Measurements from ENCODE around the gene PLOD3. TPM values are rescaled to one million over a fixed set of nuclear protein-coding genes. Genes with fewer than 3 reads are reported as not detected.

Gene PLOD3
- total and polyA plus RNA-seq, 9 of the 15 experiments (the other 6 are each of a cell fraction or from before 2014, with no cell fraction given) = 2.8 to 101 (median 30.9) TPM

- TF ChIP-seq NFIC (IDR thresholded peaks at IDR 0.05) (no peak), RAD21 (CRISPR knock-in tag; conservative IDR thresholded peaks at IDR 0.05 in 1 of 2, IDR thresholded peaks at IDR 0.05 in 1 of 2) (peak in 1 of 2 experiments; percentile 37; a peak in 2 of 4 replicates), RBM22 (IDR thresholded peaks at IDR 0.05; ENCODE audit: low read depth, low read length, poor library complexity, severe bottlenecking) (no peak)
- TF ChIP-seq, protein P1, sequence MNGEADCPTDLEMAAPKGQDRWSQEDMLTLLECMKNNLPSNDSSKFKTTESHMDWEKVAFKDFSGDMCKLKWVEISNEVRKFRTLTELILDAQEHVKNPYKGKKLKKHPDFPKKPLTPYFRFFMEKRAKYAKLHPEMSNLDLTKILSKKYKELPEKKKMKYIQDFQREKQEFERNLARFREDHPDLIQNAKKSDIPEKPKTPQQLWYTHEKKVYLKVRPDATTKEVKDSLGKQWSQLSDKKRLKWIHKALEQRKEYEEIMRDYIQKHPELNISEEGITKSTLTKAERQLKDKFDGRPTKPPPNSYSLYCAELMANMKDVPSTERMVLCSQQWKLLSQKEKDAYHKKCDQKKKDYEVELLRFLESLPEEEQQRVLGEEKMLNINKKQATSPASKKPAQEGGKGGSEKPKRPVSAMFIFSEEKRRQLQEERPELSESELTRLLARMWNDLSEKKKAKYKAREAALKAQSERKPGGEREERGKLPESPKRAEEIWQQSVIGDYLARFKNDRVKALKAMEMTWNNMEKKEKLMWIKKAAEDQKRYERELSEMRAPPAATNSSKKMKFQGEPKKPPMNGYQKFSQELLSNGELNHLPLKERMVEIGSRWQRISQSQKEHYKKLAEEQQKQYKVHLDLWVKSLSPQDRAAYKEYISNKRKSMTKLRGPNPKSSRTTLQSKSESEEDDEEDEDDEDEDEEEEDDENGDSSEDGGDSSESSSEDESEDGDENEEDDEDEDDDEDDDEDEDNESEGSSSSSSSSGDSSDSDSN (IDR thresholded peaks at IDR 0.05; ENCODE audit: borderline replicate concordance in 1 of 2, low read depth in 2 of 2, low read length in 2 of 2) = no peak
- TF ChIP-seq, protein P2, sequence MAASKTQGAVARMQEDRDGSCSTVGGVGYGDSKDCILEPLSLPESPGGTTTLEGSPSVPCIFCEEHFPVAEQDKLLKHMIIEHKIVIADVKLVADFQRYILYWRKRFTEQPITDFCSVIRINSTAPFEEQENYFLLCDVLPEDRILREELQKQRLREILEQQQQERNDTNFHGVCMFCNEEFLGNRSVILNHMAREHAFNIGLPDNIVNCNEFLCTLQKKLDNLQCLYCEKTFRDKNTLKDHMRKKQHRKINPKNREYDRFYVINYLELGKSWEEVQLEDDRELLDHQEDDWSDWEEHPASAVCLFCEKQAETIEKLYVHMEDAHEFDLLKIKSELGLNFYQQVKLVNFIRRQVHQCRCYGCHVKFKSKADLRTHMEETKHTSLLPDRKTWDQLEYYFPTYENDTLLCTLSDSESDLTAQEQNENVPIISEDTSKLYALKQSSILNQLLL (CRISPR knock-in tag; IDR thresholded peaks at IDR 0.05; ENCODE audit: borderline replicate concordance) = no peak
Observed at GRCh38 chr7:101171442-101171837, 45.9 kb downstream of the PLOD3 start (continued).

All from K562 (cell line).